Panc1 (cell line): Measurements from ENCODE around the gene ZNF554.

Experiments used
- CTCF ChIP-seq: fragments of 450-650 bp; IDR thresholded peaks from 2 replicates; pipeline ENCODE4 v1.5.1; 2017; ENCODE audit warnings: mild to moderate bottlenecking
- POLR2AphosphoS5 ChIP-seq: IDR thresholded peaks from 2 replicates; pipeline ENCODE4 v1.6.1; 2012; ENCODE audit warnings: mild to moderate bottlenecking, low read depth, low read length, moderate library complexity
- REST ChIP-seq, 2 experiments: IDR thresholded peaks; 2 replicates each; pipeline ENCODE4 v1.6.1; 2011 to 2012; ENCODE audit warnings: low read depth in 2 of 2, control low read depth in 1 of 2, low read length in 1 of 2, mild to moderate bottlenecking in 1 of 2, moderate library complexity in 1 of 2; ENCODE audit not compliant: insufficient read depth in 1 of 2
- SIN3A ChIP-seq: IDR thresholded peaks from 2 replicates; pipeline ENCODE4 v1.6.1; 2012; ENCODE audit warnings: low read depth, mild to moderate bottlenecking, low read length, moderate library complexity, borderline replicate concordance; ENCODE audit not compliant: insufficient read depth
- TCF7L2 ChIP-seq: IDR thresholded peaks from 2 replicates; pipeline ENCODE4 v1.6.1; 2011; ENCODE audit warnings: mild to moderate bottlenecking, low read depth, low read length, inconsistent platforms

GRCh38 chr19:2822846-2823245 lies 3.2 kb downstream of the ZNF554 start:
- TF ChIP-seq CTCF (no peak), REST (IDR thresholded peaks at IDR 0.05; ENCODE audit: insufficient read depth in 1 of 2, low read depth in 2 of 2, low read length in 1 of 2) (no peak), POLR2AphosphoS5 (no peak), SIN3A (no peak), TCF7L2 (no peak)
